Neural cell (in vitro differentiated cells): ENCODE data around the gene SRSF2.

Experiments used
- CTCF ChIP-seq: fragments of 450-650 bp; IDR thresholded peaks from 2 replicates; pipeline ENCODE4 v1.5.1; 2014; ENCODE audit warnings: antibody characterized with exemption, mild to moderate bottlenecking, moderate library complexity; ENCODE audit not compliant: poor library complexity, severe bottlenecking
- EP300 ChIP-seq: fragments of 450-650 bp; conservative IDR thresholded peaks from 2 replicates; pipeline ENCODE4 v1.6.1; 2014; ENCODE audit warnings: antibody characterized with exemption, mild to moderate bottlenecking, moderate library complexity; ENCODE audit not compliant: poor library complexity, severe bottlenecking
- EZH2 ChIP-seq: fragments of 200-600, 300-800 bp; shearing (Covaris generic), sonication (generic); IDR thresholded peaks from 2 replicates; pipeline ENCODE4 v1.6.1; 2014; ENCODE audit warnings: antibody characterized with exemption, low read length, borderline replicate concordance, mild to moderate bottlenecking; ENCODE audit not compliant: insufficient read depth, poor library complexity, severe bottlenecking
- POLR2AphosphoS5 ChIP-seq: IDR thresholded peaks from 2 replicates; pipeline ENCODE4 v1.6.1; 2012
- TAF1 ChIP-seq: IDR thresholded peaks from 2 replicates; pipeline ENCODE4 v1.6.1; 2012; ENCODE audit warnings: low read depth

GRCh38 chr17:76686538-76687297 is 50.4 kb downstream of the SRSF2 start:
- TF ChIP-seq POLR2AphosphoS5 = peak; percentile 11
- no peak for TF ChIP-seq EP300
- TF ChIP-seq EZH2 = no peak
- TF ChIP-seq CTCF = no peak
- no peak for TF ChIP-seq TAF1
